Thyroid gland (tissue), 4 donors: ENCODE measurements around the gene EIF5. TPM values are rescaled to one million over a fixed set of nuclear protein-coding genes. Genes with fewer than 3 reads are reported as not detected.
A peak's percentile ranks its signal among the peaks of the same experiment; 100 is the strongest.

Experiments
- DNase-seq, 2 donors: peaks; one replicate each; pipeline ENCODE4 v3.0.0-alpha.2; 2019
- H3K27ac ChIP-seq, 3 donors: fragments of 200-600 bp; sonication (generic); 1 replicate in 2 of 3; 2 replicates in 1 of 3; pipeline ENCODE4 v1.5.1; 2016 to 2019; ENCODE audit warnings: mild to moderate bottlenecking in 1 of 3, moderate library complexity in 1 of 3
- H3K27me3 ChIP-seq: fragments of 200-600 bp; sonication (generic); one replicate; pipeline ENCODE4 v1.5.1; 2019
- H3K36me3 ChIP-seq, 2 donors: fragments of 200-600 bp; sonication (generic); one replicate each; pipeline ENCODE4 v1.5.1; 2016 to 2019
- H3K4me1 ChIP-seq, 2 donors: fragments of 200-600 bp; sonication (generic); one replicate each; pipeline ENCODE4 v1.5.1; 2017 to 2019
- H3K4me3 ChIP-seq, 3 donors: fragments of 200-600 bp; sonication (generic); replicated peaks in 1 of 3; 1 replicate in 2 of 3; 2 replicates in 1 of 3; pipeline ENCODE4 v1.5.1; 2016; ENCODE audit warnings: mild to moderate bottlenecking in 1 of 3
- H3K9me3 ChIP-seq: fragments of 200-600 bp; sonication (generic); one replicate; pipeline ENCODE4 v1.5.1; 2017
- CTCF ChIP-seq, 6 experiments: fragments of 200-600 bp in 3 of 6; fragments of 450-650 bp in 3 of 6; sonication (generic) in 3 of 6; IDR thresholded peaks; one replicate each; pipeline ENCODE4 v1.5.1; 2016 to 2019; ENCODE audit warnings: antibody characterized with exemption in 6 of 6, mild to moderate bottlenecking in 2 of 6, inconsistent platforms in 1 of 6, moderate library complexity in 1 of 6
- POLR2A ChIP-seq, 2 donors: fragments of 450-650 bp; IDR thresholded peaks; one replicate each; pipeline ENCODE4 v1.6.1; 2017; ENCODE audit warnings: antibody characterized with exemption in 2 of 2, mild to moderate bottlenecking in 2 of 2, moderate library complexity in 1 of 2
- WGBS, 2 donors: methylation state at CpG; one replicate each; pipeline ENCODE4 v1.1.5; 2017; 5-methylcytosine and 5-hydroxymethylcytosine counted together
- intact Hi-C: fragments of 100-400 bp; cut with DNase I; formaldehyde crosslinking; loops from one replicate; pipeline ENCODE4 v1.15.1; 2023
- total RNA-seq, 4 donors: library from RNA; depleted of rRNA; stranded (reverse); fragments of >200 nt; gene quantifications; one replicate each; pipeline ENCODE4 v1.2.3, GENCODE V29; 2016

The EIF5 gene
- total RNA-seq, 4 donors from 2014 or later: 257 to 428 (median 329) TPM

GRCh38 chr14:103301512-103302354, 32.3 kb upstream of the EIF5 start:
- Histone ChIP-seq H3K27me3 (no peaks in the 10 kb centered on the region), H3K9me3 (no peaks in the 10 kb centered on the region), H3K4me3 (no peak overlapping the region), H3K4me1 (no peaks in the 10 kb centered on the region), H3K27ac (no peak overlapping the region), H3K36me3 (no peaks in the 10 kb centered on the region)
- 79 to 88% methylated on average over 10 to 11 of the region's 11 CpGs for WGBS, 2 donors
- DNase-seq: peak; percentile 17 to 28
- TF ChIP-seq CTCF (IDR thresholded peaks at IDR 0.05): no peak
- TF ChIP-seq POLR2A (IDR thresholded peaks at IDR 0.05): no peak
- intact Hi-C loops: no loop called here

- no peak overlapping the region for H3K4me3 ChIP-seq
- H3K36me3 ChIP-seq: no peaks in the 10 kb centered on the region
- no peaks in the 10 kb centered on the region for H3K27me3 ChIP-seq
- H3K9me3 ChIP-seq: no peaks in the 10 kb centered on the region
- DNase-seq: no peak
- TF ChIP-seq CTCF (IDR thresholded peaks at IDR 0.05): no peak
- TF ChIP-seq POLR2A (IDR thresholded peaks at IDR 0.05): no peak
- no peak overlapping the region for H3K27ac ChIP-seq
- intact Hi-C loops: no loop called here
- WGBS, 2 donors: 88 to 89% methylated on average over 1 of the region's 1 CpG
- H3K4me1 ChIP-seq: no peaks in the 10 kb centered on the region
Observed at GRCh38 chr14:103302966-103303365, 31.1 kb upstream of the EIF5 start.

- intact Hi-C loops: no loop called here
Observed at GRCh38 chr14:103304706-103305105, 29.3 kb upstream of the EIF5 start.

GRCh38 chr14:103308717-103309616, 25.1 kb upstream of the EIF5 start:
- no peak for DNase-seq
- TF ChIP-seq POLR2A (IDR thresholded peaks at IDR 0.05) (no peak), CTCF (IDR thresholded peaks at IDR 0.05) (no peak)
- 86 to 88% methylated on average over 8 to 10 of the region's 10 CpGs for WGBS, 2 donors

More at GRCh38 chr14:103304706-103305105, 29.3 kb upstream of the EIF5 start:
- Histone ChIP-seq H3K4me1 (no peaks in the 10 kb centered on the region), H3K4me3 (no peak overlapping the region), H3K36me3 (no peaks in the 10 kb centered on the region), H3K27ac (no peak overlapping the region), H3K9me3 (no peaks in the 10 kb centered on the region), H3K27me3 (no peaks in the 10 kb centered on the region)
- DNase-seq: no peak
- whole genome bisulfite sequencing, 2 donors: 64 to 72% methylated on average over 2 of the region's 2 CpGs
- TF ChIP-seq POLR2A (IDR thresholded peaks at IDR 0.05) (no peak), CTCF (IDR thresholded peaks at IDR 0.05) (no peak)

More at GRCh38 chr14:103308717-103309616, 25.1 kb upstream of the EIF5 start:
- intact Hi-C loops: no loop called here
- no peaks in the 10 kb centered on the region for H3K4me1 ChIP-seq
- H3K27me3 ChIP-seq: no peaks in the 10 kb centered on the region
- no peak overlapping the region for H3K4me3 ChIP-seq
- no peaks in the 10 kb centered on the region for H3K36me3 ChIP-seq
- H3K27ac ChIP-seq: no peak overlapping the region
- no peaks in the 10 kb centered on the region for H3K9me3 ChIP-seq
